Activated CD4-positive, alpha-beta T cell treated with anti-CD3 and anti-CD28 coated beads, Interleukin-2, amount 50 U/mL, for 1 hour (primary cell): Measurements from ENCODE around the gene USP31.

Experiments
- DNase-seq: peaks from one replicate; pipeline ENCODE4 v3.0.0-alpha.2; 2020

USP31 gene

GRCh38 chr16:23059433-23059832 lies 89.8 kb downstream of the USP31 start:
- DNase-seq: no peak

- no peak for DNase-seq
Measured at GRCh38 chr16:23058576-23058975, 90.7 kb downstream of the USP31 start.

- DNase-seq: no peak
Measured at GRCh38 chr16:23057013-23057596, 92.1 kb downstream of the USP31 start.

- no peak for DNase-seq
Measured at GRCh38 chr16:23055481-23055880, 93.8 kb downstream of the USP31 start.

- no peak for DNase-seq
Measured at GRCh38 chr16:23052908-23053580, 96.2 kb downstream of the USP31 start.

GRCh38 chr16:23052221-23052620 lies 97.0 kb downstream of the USP31 start:
- DNase-seq: no peak

- DNase-seq: no peak
Measured at GRCh38 chr16:23051587-23051986, 97.7 kb downstream of the USP31 start.

- DNase-seq: no peak
Measured at GRCh38 chr16:23048164-23048563, 101.1 kb downstream of the USP31 start.

- DNase-seq: no peak
Measured at GRCh38 chr16:23045025-23045424, 104.2 kb downstream of the USP31 start.

GRCh38 chr16:23040246-23040645 lies 109.0 kb downstream of the USP31 start:
- no peak for DNase-seq

- DNase-seq: no peak
Measured at GRCh38 chr16:23039118-23039517, 110.1 kb downstream of the USP31 start.

- no peak for DNase-seq
Measured at GRCh38 chr16:23035240-23035639, 114.0 kb downstream of the USP31 start.

GRCh38 chr16:23031508-23032098 lies 117.6 kb downstream of the USP31 start:
- no peak for DNase-seq

GRCh38 chr16:23029733-23030420 lies 119.4 kb downstream of the USP31 start:
- no peak for DNase-seq

GRCh38 chr16:23027386-23027785 lies 121.9 kb downstream of the USP31 start:
- no peak for DNase-seq

GRCh38 chr16:23026784-23027362 lies 122.4 kb downstream of the USP31 start:
- DNase-seq: no peak

GRCh38 chr16:23025692-23026307 lies 123.5 kb downstream of the USP31 start:
- no peak for DNase-seq

- no peak for DNase-seq
Measured at GRCh38 chr16:23024044-23024443, 125.2 kb downstream of the USP31 start.

- no peak for DNase-seq
Measured at GRCh38 chr16:23020084-23020483, 129.2 kb downstream of the USP31 start.

- no peak for DNase-seq
Measured at GRCh38 chr16:23016368-23016767, 132.9 kb downstream of the USP31 start.

GRCh38 chr16:23015580-23015979 lies 133.7 kb downstream of the USP31 start:
- no peak for DNase-seq

- DNase-seq: no peak
Measured at GRCh38 chr16:23014592-23014991, 134.7 kb downstream of the USP31 start.
